Sigmoid colon (tissue), 3 donors: ENCODE measurements around the gene POP7.

Experiments
- CTCF ChIP-seq, 4 experiments: fragments of 450-650 bp in 3 of 4; fragments of 200-600 bp in 1 of 4; IDR thresholded peaks; one replicate each; pipeline ENCODE4 v1.5.1; 2016 to 2019; ENCODE audit warnings: antibody characterized with exemption in 4 of 4, mild to moderate bottlenecking in 3 of 4, moderate library complexity in 2 of 4
- POLR2A ChIP-seq, 2 donors: fragments of 450-650 bp; IDR thresholded peaks; one replicate each; pipeline ENCODE4 v1.6.1; 2016; ENCODE audit warnings: antibody characterized with exemption in 2 of 2, mild to moderate bottlenecking in 2 of 2, moderate library complexity in 2 of 2

GRCh38 chr7:100735730-100736129 is 29.8 kb downstream of the POP7 start:
- no peak for TF ChIP-seq CTCF (IDR thresholded peaks at IDR 0.05)
- no peak for TF ChIP-seq POLR2A (IDR thresholded peaks at IDR 0.05)
